Measurements from ENCODE around the gene MIPEP.

The MIPEP gene

DNA sequence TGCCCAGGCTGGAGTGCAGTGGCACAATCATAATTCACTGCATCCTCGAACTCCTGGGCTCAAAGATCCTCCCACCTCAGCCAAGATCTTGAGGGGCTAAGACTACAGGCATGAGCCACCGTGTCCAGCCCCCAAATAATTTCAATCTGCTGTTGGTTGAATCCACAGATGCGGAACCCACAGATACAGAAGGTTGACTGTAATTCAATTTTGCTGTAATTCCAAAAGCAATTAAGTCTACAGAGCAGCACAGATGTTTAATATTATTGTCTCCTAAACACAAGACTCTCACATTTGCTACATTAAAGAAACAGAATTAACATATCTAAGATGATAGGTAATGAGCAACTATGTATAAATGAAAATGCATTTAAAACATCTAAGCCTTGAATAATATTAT, 75.6 kb downstream of the MIPEP start:
- TF ChIP-seq EP300 (IDR thresholded peaks at IDR 0.05; ENCODE audit: borderline replicate concordance) (no peak), FOXM1 (IDR thresholded peaks at IDR 0.05; ENCODE audit: borderline replicate concordance, low read depth) (no peak), RAD21 (IDR thresholded peaks at IDR 0.05; ENCODE audit: low read depth) (no peak), CREB1 (IDR thresholded peaks at IDR 0.05; ENCODE audit: low read depth) (no peak), ZBTB7A (IDR thresholded peaks at IDR 0.05; ENCODE audit: low read depth) (no peak), TCF12 (IDR thresholded peaks at IDR 0.05; ENCODE audit: low read depth) (no peak), EGR1 (IDR thresholded peaks at IDR 0.05) (no peak), TEAD4 (IDR thresholded peaks at IDR 0.05) (no peak), YY1 (IDR thresholded peaks at IDR 0.05; ENCODE audit: low read depth) (no peak), NFIC (IDR thresholded peaks at IDR 0.05) (no peak), TAF1 (IDR thresholded peaks at IDR 0.05; ENCODE audit: low read depth) (no peak), CEBPB (IDR thresholded peaks at IDR 0.05) (no peak)
- TF ChIP-seq, protein P1, sequence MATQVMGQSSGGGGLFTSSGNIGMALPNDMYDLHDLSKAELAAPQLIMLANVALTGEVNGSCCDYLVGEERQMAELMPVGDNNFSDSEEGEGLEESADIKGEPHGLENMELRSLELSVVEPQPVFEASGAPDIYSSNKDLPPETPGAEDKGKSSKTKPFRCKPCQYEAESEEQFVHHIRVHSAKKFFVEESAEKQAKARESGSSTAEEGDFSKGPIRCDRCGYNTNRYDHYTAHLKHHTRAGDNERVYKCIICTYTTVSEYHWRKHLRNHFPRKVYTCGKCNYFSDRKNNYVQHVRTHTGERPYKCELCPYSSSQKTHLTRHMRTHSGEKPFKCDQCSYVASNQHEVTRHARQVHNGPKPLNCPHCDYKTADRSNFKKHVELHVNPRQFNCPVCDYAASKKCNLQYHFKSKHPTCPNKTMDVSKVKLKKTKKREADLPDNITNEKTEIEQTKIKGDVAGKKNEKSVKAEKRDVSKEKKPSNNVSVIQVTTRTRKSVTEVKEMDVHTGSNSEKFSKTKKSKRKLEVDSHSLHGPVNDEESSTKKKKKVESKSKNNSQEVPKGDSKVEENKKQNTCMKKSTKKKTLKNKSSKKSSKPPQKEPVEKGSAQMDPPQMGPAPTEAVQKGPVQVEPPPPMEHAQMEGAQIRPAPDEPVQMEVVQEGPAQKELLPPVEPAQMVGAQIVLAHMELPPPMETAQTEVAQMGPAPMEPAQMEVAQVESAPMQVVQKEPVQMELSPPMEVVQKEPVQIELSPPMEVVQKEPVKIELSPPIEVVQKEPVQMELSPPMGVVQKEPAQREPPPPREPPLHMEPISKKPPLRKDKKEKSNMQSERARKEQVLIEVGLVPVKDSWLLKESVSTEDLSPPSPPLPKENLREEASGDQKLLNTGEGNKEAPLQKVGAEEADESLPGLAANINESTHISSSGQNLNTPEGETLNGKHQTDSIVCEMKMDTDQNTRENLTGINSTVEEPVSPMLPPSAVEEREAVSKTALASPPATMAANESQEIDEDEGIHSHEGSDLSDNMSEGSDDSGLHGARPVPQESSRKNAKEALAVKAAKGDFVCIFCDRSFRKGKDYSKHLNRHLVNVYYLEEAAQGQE (IDR thresholded peaks at IDR 0.05; ENCODE audit: low read depth): no peak
- TF ChIP-seq, protein P2, sequence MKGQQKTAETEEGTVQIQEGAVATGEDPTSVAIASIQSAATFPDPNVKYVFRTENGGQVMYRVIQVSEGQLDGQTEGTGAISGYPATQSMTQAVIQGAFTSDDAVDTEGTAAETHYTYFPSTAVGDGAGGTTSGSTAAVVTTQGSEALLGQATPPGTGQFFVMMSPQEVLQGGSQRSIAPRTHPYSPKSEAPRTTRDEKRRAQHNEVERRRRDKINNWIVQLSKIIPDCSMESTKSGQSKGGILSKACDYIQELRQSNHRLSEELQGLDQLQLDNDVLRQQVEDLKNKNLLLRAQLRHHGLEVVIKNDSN (IDR thresholded peaks at IDR 0.05): no peak
- TF ChIP-seq, protein P3, sequence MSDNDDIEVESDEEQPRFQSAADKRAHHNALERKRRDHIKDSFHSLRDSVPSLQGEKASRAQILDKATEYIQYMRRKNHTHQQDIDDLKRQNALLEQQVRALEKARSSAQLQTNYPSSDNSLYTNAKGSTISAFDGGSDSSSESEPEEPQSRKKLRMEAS (IDR thresholded peaks at IDR 0.05): no peak

DNA sequence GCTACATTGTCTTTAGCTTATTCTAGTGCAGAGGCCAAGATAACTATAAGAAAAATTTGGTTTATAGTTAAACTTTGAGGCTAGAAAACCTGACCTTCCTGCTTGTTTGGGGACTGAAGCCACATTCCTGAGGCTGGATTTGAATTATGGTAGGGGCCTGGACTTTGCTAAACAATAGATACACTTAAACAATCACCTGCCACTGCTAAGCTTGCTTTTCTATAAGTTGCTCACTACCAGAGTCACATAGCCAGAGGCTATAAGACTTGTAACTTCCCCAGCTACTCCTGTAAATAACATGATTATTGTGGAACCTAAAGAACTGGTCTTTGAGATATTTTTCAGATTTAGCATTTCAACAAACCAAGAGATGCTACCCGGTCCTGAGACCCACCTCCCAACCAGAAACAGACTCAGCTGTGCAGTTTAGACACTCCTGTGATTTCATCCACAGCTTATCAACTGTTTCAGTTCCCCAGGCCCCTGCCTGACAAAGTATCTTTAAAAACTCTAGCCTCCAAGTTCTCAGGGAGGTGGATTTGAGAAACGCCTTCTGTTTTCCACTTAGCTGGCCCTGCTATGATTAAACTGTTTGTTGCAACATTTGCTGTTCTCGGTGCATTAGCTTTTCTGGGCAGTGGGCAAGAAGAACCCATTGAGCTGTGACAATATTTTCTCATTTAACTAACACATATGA, 77.7 kb downstream of the MIPEP start:
- TF ChIP-seq YY1 (IDR thresholded peaks at IDR 0.05; ENCODE audit: low read depth): no peak
- no peak for TF ChIP-seq FOXM1 (IDR thresholded peaks at IDR 0.05; ENCODE audit: borderline replicate concordance, low read depth)
- TF ChIP-seq, protein P1 (IDR thresholded peaks at IDR 0.05; ENCODE audit: low read depth): no peak
- TF ChIP-seq, protein P2 (IDR thresholded peaks at IDR 0.05): no peak
- no peak for TF ChIP-seq TCF12 (IDR thresholded peaks at IDR 0.05; ENCODE audit: low read depth)
- TF ChIP-seq CREB1 (IDR thresholded peaks at IDR 0.05; ENCODE audit: low read depth): no peak
- no peak for TF ChIP-seq NFIC (IDR thresholded peaks at IDR 0.05)
- no peak for TF ChIP-seq TAF1 (IDR thresholded peaks at IDR 0.05; ENCODE audit: low read depth)
- no peak for TF ChIP-seq CEBPB (IDR thresholded peaks at IDR 0.05)
- TF ChIP-seq, protein P3 (IDR thresholded peaks at IDR 0.05): no peak
- no peak for TF ChIP-seq ZBTB7A (IDR thresholded peaks at IDR 0.05; ENCODE audit: low read depth)
- TF ChIP-seq RAD21 (IDR thresholded peaks at IDR 0.05; ENCODE audit: low read depth): no peak

DNA sequence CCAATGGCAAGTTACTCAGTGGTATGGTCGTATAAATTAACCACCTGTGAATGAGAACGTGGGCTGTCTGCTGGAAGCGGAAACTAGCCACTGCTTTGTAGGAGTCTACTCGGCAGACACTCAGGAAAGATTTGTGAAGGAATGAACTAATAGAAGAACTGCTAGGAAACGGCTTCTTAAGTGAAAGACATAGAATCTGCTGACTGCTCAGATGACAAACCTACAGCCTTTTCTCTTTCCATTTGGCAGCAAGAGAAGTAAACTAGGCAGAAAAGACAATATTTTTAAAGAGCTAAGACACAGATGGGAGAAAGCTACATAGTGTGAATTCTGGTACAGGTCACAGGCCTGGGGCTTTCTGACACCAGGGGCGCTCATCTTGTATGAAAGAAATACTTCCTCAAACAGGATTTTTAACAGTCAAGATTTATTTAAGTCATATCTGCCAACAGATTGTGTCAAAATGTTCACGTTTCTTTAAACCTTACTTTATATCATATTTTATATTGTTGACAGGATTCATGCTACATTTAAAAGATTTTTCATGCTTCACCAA, 78.4 kb downstream of the MIPEP start:
- TF ChIP-seq, protein P2 (IDR thresholded peaks at IDR 0.05): no peak
- TF ChIP-seq RAD21 (IDR thresholded peaks at IDR 0.05; ENCODE audit: low read depth) (no peak), NFIC (IDR thresholded peaks at IDR 0.05) (no peak), TCF12 (IDR thresholded peaks at IDR 0.05; ENCODE audit: low read depth) (no peak), FOXM1 (IDR thresholded peaks at IDR 0.05; ENCODE audit: borderline replicate concordance, low read depth) (no peak), EGR1 (IDR thresholded peaks at IDR 0.05) (no peak), TAF1 (IDR thresholded peaks at IDR 0.05; ENCODE audit: low read depth) (no peak), CEBPB (IDR thresholded peaks at IDR 0.05) (no peak), EP300 (IDR thresholded peaks at IDR 0.05; ENCODE audit: borderline replicate concordance) (no peak), TEAD4 (IDR thresholded peaks at IDR 0.05) (no peak), ZBTB7A (IDR thresholded peaks at IDR 0.05; ENCODE audit: low read depth) (no peak), CREB1 (IDR thresholded peaks at IDR 0.05; ENCODE audit: low read depth) (no peak), YY1 (IDR thresholded peaks at IDR 0.05; ENCODE audit: low read depth) (no peak)
- TF ChIP-seq, protein P3 (IDR thresholded peaks at IDR 0.05): no peak
- TF ChIP-seq, protein P1 (IDR thresholded peaks at IDR 0.05; ENCODE audit: low read depth): no peak
